AG04449 (cell line): ENCODE measurements around the gene PDZD4.

ENCODE experiments used
- CTCF ChIA-PET: fragments of 350-600 bp; formaldehyde crosslinking; extraction: SDS; loops from one replicate; lab custom pipeline; 2021; ENCODE audit warnings: antibody characterized with exemption; lab: Yijun Ruan, JAX
- POLR2A ChIA-PET: fragments of 400-600, 350-600 bp; formaldehyde crosslinking; extraction: SDS; loops from one replicate; lab custom pipeline; 2020; ENCODE audit warnings: antibody characterized with exemption, inconsistent platforms; lab: Yijun Ruan, JAX
- DNase-seq: peaks from one replicate; pipeline ENCODE4 v3.0.0-alpha.2; 2010; ENCODE audit warnings: low read depth, low spot score
- H3K4me3 ChIP-seq: 2 replicates; pipeline ENCODE4 v1.5.1; 2011; ENCODE audit warnings: low read depth, mild to moderate bottlenecking, control low read depth, low read length
- TF ChIP-seq, protein P1 (sequence below): IDR thresholded peaks from one replicate; pipeline ENCODE4 v1.5.1; 2011; ENCODE audit warnings: mild to moderate bottlenecking, moderate library complexity, low read length, control low read depth, inconsistent platforms; ENCODE audit not compliant: insufficient read depth; ENCODE audit errors: missing control alignments

The PDZD4 gene

GRCh38 chrX:153861151-153861550 lies 30.8 kb upstream of the PDZD4 start:
- CTCF ChIA-PET, result no interaction called here
- no peak overlapping the region for H3K4me3 ChIP-seq
- TF ChIP-seq, protein P1, sequence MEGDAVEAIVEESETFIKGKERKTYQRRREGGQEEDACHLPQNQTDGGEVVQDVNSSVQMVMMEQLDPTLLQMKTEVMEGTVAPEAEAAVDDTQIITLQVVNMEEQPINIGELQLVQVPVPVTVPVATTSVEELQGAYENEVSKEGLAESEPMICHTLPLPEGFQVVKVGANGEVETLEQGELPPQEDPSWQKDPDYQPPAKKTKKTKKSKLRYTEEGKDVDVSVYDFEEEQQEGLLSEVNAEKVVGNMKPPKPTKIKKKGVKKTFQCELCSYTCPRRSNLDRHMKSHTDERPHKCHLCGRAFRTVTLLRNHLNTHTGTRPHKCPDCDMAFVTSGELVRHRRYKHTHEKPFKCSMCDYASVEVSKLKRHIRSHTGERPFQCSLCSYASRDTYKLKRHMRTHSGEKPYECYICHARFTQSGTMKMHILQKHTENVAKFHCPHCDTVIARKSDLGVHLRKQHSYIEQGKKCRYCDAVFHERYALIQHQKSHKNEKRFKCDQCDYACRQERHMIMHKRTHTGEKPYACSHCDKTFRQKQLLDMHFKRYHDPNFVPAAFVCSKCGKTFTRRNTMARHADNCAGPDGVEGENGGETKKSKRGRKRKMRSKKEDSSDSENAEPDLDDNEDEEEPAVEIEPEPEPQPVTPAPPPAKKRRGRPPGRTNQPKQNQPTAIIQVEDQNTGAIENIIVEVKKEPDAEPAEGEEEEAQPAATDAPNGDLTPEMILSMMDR, result no peak
- POLR2A ChIA-PET, result no interaction called here
- no peak for DNase-seq

DNA sequence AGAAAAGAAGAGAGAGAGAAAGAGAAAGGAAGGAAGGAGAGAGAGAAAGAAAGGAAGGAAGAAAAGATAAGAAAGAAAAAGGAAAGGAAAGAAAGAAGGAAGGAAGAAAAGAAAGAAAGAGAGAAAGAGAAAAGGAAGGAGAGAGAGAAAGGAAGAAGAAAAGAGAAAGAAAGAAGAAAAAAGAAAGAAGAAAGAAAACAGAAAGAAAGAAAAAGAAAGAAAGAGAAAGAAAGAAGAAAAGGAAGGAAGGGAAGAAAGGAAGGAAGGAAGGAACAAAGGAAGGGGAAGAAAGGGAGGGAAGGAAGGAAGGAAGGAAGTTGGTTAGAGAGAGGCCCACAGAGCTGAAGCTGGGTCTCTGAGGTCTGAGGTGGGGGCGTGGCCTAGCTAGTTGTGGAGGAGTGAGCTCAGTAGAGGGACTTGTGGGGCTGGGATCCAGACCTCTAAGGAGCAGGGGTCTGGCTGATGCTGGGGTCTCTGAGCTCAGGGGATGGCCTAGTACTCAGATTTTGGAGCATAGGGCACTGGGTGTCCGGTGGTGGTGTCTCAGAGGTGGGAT lies 27.1 kb upstream of the PDZD4 start:
- TF ChIP-seq, protein P1, result no peak
- H3K4me3 ChIP-seq, result no peak overlapping the region
- no peak for DNase-seq
- ChIA-PET CTCF (no interaction called here), POLR2A (interaction anchor here (0.6 kb wide), 1 partner anchor 69 kb away, joined by 3 read pairs; no protein-coding TSS in a partner anchor)

GRCh38 chrX:153854702-153855101 lies 24.4 kb upstream of the PDZD4 start:
- H3K4me3 ChIP-seq, result no peak overlapping the region
- ChIA-PET POLR2A (no interaction called here), CTCF (no interaction called here)
- TF ChIP-seq, protein P1, result no peak
- no peak for DNase-seq

GRCh38 chrX:153853902-153854267 lies 23.5 kb upstream of the PDZD4 start:
- POLR2A ChIA-PET, result no interaction called here
- TF ChIP-seq, protein P1, result no peak
- CTCF ChIA-PET, result interaction anchor here (2.0 kb wide), 1 partner anchor 67 kb away, joined by 4 read pairs; no protein-coding TSS in a partner anchor

GRCh38 chrX:153853180-153853901 lies 23.0 kb upstream of the PDZD4 start:
- no peak overlapping the region for H3K4me3 ChIP-seq
- TF ChIP-seq, protein P1, result no peak
- CTCF ChIA-PET, result interaction anchor here (2.0 kb wide), 1 partner anchor 68 kb away, joined by 4 read pairs; no protein-coding TSS in a partner anchor
- POLR2A ChIA-PET, result no interaction called here
- no peak for DNase-seq

More at GRCh38 chrX:153853902-153854267, 23.5 kb upstream of the PDZD4 start:
- DNase-seq, result no peak
- no peak overlapping the region for H3K4me3 ChIP-seq

DNA sequence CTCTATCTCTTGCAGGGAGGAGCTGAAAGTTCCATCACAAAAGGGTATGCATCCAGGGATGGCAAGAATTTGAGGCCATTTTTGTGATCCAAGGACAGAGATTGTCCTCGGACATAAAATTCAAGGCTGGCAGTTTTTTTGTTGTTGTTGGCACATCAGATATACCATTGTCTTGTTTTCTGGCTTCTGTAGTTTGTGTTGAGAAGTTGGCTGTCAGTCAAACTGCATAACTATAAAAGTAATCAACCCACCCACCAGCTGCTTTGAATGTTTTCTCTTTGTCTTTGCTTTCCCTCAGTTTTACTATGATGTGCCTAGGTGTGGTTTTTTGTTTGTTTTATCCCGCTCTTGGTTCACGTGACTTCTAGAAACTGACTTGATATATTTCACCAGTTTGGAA lies 21.6 kb upstream of the PDZD4 start:
- no peak for DNase-seq
- TF ChIP-seq, protein P1, result no peak
- ChIA-PET CTCF (interaction anchor here (2.0 kb wide), 1 partner anchor 69 kb away, joined by 4 read pairs; no protein-coding TSS in a partner anchor), POLR2A (no interaction called here)
- no peak overlapping the region for H3K4me3 ChIP-seq
